Peyer's patch (tissue), 4 donors: ENCODE data around the gene UQCRHL. TPM values are rescaled to one million over a fixed set of nuclear protein-coding genes. Genes with fewer than 3 reads are reported as not detected.
A peak's percentile ranks its signal among the peaks of the same experiment; 100 is the strongest.
"Not testable (repeated sequence)": the region's sequence is repeated elsewhere in the genome, so short reads cannot be mapped to it uniquely, and the experiment has no call there.

ENCODE experiments used
- DNase-seq, 3 donors: peaks; one replicate each; pipeline ENCODE4 v3.0.0-alpha.2; 2017 to 2019
- H3K27ac ChIP-seq, 4 donors: fragments of 200-600 bp; sonication (generic); one replicate each; pipeline ENCODE4 v1.5.1; 2016 to 2019
- H3K27me3 ChIP-seq, 2 donors: fragments of 200-600 bp; sonication (generic); one replicate each; pipeline ENCODE4 v1.5.1; 2019
- H3K36me3 ChIP-seq, 3 donors: fragments of 200-600 bp; sonication (generic); one replicate each; pipeline ENCODE4 v1.5.1; 2016 to 2019
- H3K4me1 ChIP-seq, 4 donors: fragments of 200-600 bp; sonication (generic); one replicate each; pipeline ENCODE4 v1.5.1; 2016 to 2019
- H3K4me3 ChIP-seq, 4 donors: fragments of 200-600 bp; sonication (generic); 1 replicate in 3 of 4; 2 replicates in 1 of 4; pipeline ENCODE4 v1.5.1; 2016 to 2019; ENCODE audit warnings: mild to moderate bottlenecking in 1 of 4
- H3K9me3 ChIP-seq, 4 donors: fragments of 200-600 bp; sonication (generic); one replicate each; pipeline ENCODE4 v1.5.1; 2016 to 2019; ENCODE audit warnings: mild to moderate bottlenecking in 1 of 4
- CTCF ChIP-seq, 6 experiments: fragments of 450-650 bp in 4 of 6; fragments of 200-600 bp in 2 of 6; sonication (generic) in 1 of 6; IDR thresholded peaks; one replicate each; pipeline ENCODE4 v1.5.1; 2017 to 2019; ENCODE audit warnings: antibody characterized with exemption in 6 of 6, mild to moderate bottlenecking in 3 of 6, moderate library complexity in 1 of 6
- POLR2A ChIP-seq, 2 donors: fragments of 450-650 bp; IDR thresholded peaks; one replicate each; pipeline ENCODE4 v1.5.1; 2017; ENCODE audit warnings: antibody characterized with exemption in 2 of 2, mild to moderate bottlenecking in 2 of 2, moderate library complexity in 2 of 2
- total RNA-seq, 4 donors: library from RNA; depleted of rRNA; stranded (reverse); fragments of >200 nt; gene quantifications; one replicate each; pipeline ENCODE4 v1.1.0, GENCODE V29; 2016

Gene UQCRHL
- total RNA-seq, 4 donors from 2014 or later = 1.3 to 2.5 (median 1.6) TPM

DNA sequence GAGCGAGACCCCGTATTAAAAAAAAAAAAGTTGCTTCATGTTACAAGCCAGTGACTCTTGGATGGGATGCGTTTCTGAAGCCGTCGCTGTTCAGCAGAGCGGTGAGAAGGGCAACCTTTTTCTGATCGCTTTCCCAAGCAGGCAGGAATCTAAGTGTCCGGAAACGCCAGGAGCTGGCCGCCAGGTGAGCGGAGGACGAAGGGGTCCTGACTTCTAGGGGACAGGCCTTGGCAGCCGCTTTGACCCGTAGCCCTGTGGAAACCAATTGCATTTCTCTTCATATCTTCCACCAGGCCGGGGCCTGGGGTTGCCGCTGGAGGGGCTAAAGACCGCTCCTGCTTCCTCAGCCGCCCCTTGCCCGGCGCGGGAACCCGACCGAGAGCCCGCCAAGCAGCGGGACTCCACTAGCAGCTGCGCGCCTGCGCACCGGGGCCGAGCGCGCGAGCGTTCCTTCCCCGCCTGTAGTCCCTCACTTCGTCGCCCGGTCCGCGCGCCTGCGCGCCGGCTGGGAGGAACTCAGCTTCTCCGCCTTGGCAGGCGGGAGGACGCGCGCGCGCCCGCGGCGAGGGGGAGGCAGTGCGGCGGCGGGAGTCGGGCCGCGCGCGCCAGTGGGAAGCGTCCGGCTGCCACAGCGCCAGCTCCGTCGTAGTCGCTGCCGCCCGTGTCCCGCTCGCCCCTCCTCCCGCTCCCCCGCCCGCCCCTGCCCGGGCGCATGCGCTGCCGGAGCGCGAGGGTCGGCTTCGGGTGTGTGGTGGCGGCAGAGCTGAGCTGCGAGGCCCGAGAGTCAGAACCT lies 39.8 kb upstream of the UQCRHL start, which contains the start of gene SPEN:
TSS of gene SPEN (plus strand) at position 608 of the 793 bp plus-strand sequence. CDS start 361 bp downstream, outside the sequence.
- TF ChIP-seq POLR2A (IDR thresholded peaks at IDR 0.05) (peak; percentile 85 to 88), CTCF (IDR thresholded peaks at IDR 0.05) (peak in 3 of 6 experiments; percentile 28 to 38 (median 32))

DNA sequence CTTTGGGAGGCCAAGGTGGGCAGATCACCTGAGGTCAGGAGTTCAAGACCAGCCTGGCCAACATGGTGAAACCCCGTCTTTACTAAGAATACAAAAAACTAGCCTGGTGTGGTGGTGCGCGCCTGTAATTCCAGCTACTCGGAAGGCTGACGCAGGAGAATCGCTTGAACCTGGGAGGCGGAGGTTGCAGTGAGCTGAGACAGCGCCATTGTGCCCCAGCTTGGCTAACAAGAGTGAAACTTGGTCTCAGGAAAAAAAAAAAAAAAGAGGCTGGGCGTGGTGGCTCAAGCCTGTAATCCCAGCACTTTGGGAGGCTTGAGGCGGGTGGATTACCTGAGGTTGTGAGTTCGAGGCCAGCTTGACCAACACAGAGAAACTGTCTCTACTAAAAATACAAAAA lies 38.6 kb upstream of the UQCRHL start:
- not testable (repeated sequence) for H3K36me3 ChIP-seq, H3K4me3 ChIP-seq, H3K27ac ChIP-seq, H3K9me3 ChIP-seq, H3K27me3 ChIP-seq
- peaks cover 0 to 24% (median 8%) of the 10 kb centered on the region in 4 donors for H3K4me1 ChIP-seq
- DNase-seq = peak in 1 of 3 donors; percentile 41

More for the DNA sequence above, 39.8 kb upstream of the UQCRHL start, which contains the start of gene SPEN:
- Histone ChIP-seq H3K36me3 (no peaks in the 10 kb centered on the region), H3K4me1 (peaks cover 0 to 31% (median 10%) of the 10 kb centered on the region in 4 donors), H3K4me3 (peak within 1 kb of the TSS; percentile 82 to 97 (median 89)), H3K27me3 (no peaks in the 10 kb centered on the region), H3K27ac (peak within 1 kb of the TSS; percentile 95 to 99 (median 97)), H3K9me3 (no peaks in the 10 kb centered on the region)
- DNase-seq = peak; percentile 96 to 99 (median 97)

GRCh38 chr1:15843826-15844572 lies 36.5 kb upstream of the UQCRHL start:
- DNase-seq = no peak
- H3K27me3 ChIP-seq = no peaks in the 10 kb centered on the region
- no peak overlapping the region for H3K4me3 ChIP-seq
- TF ChIP-seq POLR2A (IDR thresholded peaks at IDR 0.05) (no peak), CTCF (IDR thresholded peaks at IDR 0.05) (no peak)
- no peaks in the 10 kb centered on the region for H3K36me3 ChIP-seq
- H3K9me3 ChIP-seq = no peaks in the 10 kb centered on the region
- no peak overlapping the region for H3K27ac ChIP-seq
- peaks cover 0 to 19% (median 4%) of the 10 kb centered on the region in 4 donors for H3K4me1 ChIP-seq

DNA sequence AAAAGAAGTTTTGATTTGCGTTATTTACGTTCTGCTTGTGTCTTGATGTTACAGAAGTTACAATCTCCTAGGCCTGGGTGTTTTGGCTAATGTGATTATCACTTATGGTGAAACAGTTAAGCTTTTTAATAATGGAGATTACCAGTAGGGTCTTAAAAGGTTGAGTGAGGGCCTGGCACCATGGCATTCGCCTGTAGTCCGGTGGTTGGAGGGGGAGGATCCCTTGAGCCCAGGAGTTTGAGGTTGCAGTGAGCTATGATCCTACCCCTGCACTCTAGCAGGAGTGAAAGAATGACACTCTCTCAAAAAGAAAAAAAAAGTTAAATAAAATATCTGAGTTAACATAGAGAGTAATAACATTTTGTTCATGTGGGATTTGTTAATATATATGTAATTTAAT lies 31.3 kb upstream of the UQCRHL start:
- no peak overlapping the region for H3K27ac ChIP-seq
- H3K27me3 ChIP-seq = no peaks in the 10 kb centered on the region
- no peaks in the 10 kb centered on the region for H3K4me1 ChIP-seq
- H3K9me3 ChIP-seq = no peaks in the 10 kb centered on the region
- TF ChIP-seq POLR2A (IDR thresholded peaks at IDR 0.05) = no peak
- no peak for TF ChIP-seq CTCF (IDR thresholded peaks at IDR 0.05)
- H3K4me3 ChIP-seq = no peak overlapping the region
- H3K36me3 ChIP-seq = no peaks in the 10 kb centered on the region
- DNase-seq = no peak

DNA sequence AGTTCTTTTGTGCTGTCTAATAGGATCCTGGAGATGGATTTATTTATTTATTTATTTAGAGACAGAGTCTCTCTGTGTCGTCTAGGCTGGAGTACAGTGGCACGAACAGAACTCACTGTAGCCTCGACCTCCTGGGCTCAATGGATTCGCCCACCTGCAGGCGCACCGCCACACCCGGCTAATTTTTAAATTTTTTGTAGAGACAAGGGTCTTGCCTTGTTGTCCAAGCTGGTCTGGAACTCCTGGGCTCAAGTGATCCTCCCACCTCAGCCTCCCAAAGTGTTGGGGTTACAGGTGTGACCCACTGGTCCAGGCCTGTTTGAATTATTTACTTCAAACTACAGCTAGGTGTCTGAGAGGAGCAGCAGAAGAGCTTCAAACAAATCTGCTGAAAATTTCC lies 30.5 kb upstream of the UQCRHL start:
- Histone ChIP-seq H3K36me3 (no peaks in the 10 kb centered on the region), H3K9me3 (no peaks in the 10 kb centered on the region), H3K4me3 (no peak overlapping the region), H3K27ac (peak overlapping the region in 3 of 4 donors; percentile 17 to 99 (median 99)), H3K27me3 (no peaks in the 10 kb centered on the region), H3K4me1 (peaks cover 0 to 4% (median 0%) of the 10 kb centered on the region in 4 donors)
- TF ChIP-seq POLR2A (IDR thresholded peaks at IDR 0.05) = no peak
- DNase-seq = no peak

DNA sequence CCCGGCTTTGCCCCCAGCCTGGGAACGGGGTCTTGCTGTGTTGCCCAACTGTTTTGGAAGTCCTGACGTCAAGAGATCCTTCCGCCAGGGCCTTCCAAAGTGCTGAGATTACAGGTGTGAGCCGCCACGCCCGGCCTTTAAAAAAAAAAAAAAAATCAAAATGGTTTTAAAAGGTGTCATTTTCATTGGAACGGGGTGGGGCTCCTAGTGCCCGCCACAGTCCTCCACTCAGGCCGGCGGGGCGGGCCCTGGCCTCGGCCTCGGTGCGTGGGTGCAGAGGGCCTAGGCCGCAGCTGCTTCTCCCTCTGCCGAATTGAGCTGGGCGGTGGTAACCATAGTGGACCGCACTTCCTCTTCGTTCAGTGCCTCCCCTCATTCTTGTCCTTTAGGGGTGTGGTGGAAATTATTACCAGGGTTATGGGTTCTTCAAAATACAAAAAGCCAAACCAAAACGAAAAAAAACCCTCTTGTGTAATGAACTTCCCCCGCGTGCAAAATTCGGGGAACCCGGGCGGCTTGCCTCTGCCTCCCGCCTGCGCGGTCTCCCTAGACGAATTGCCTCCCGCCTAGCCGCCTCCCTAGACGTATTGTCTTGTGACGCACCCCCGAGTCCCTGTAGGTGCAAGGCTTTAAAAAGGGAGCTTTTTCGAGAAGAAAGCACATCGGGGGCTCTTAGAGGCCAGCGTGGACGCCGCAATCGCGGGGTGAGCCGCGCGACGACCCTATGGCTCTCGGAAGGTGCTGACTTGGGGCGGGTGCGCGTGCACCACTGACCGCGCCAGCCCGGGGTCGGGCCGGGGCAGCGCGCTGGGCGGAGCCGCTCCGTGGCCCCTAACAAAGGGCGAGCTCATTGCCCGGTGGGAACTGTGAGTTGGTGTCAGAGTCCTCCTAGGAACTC lies 29.6 kb upstream of the UQCRHL start:
- H3K4me1 ChIP-seq = peaks cover 0 to 12% (median 0%) of the 10 kb centered on the region in 4 donors
- H3K9me3 ChIP-seq = no peaks in the 10 kb centered on the region
- H3K4me3 ChIP-seq = peak overlapping the region; percentile 68 to 73 (median 71)
- peak overlapping the region; percentile 96 to 99 (median 98) for H3K27ac ChIP-seq
- no peaks in the 10 kb centered on the region for H3K36me3 ChIP-seq
- no peaks in the 10 kb centered on the region for H3K27me3 ChIP-seq
- DNase-seq = peak; percentile 56 to 79 (median 58)
- TF ChIP-seq POLR2A (IDR thresholded peaks at IDR 0.05) (no peak), CTCF (IDR thresholded peaks at IDR 0.05) (no peak)

- peaks cover 0 to 12% (median 0%) of the 10 kb centered on the region in 4 donors for H3K4me1 ChIP-seq
- DNase-seq, H3K27me3 ChIP-seq, H3K36me3 ChIP-seq, H3K9me3 ChIP-seq: not testable (repeated sequence)
- peak overlapping the region; percentile 68 to 73 (median 71) for H3K4me3 ChIP-seq
- peak overlapping the region; percentile 96 to 99 (median 98) for H3K27ac ChIP-seq
Measured at GRCh38 chr1:15836511-15836771, 29.0 kb upstream of the UQCRHL start.
